ENCODE data around the gene RSAD1.

RSAD1 gene

DNA sequence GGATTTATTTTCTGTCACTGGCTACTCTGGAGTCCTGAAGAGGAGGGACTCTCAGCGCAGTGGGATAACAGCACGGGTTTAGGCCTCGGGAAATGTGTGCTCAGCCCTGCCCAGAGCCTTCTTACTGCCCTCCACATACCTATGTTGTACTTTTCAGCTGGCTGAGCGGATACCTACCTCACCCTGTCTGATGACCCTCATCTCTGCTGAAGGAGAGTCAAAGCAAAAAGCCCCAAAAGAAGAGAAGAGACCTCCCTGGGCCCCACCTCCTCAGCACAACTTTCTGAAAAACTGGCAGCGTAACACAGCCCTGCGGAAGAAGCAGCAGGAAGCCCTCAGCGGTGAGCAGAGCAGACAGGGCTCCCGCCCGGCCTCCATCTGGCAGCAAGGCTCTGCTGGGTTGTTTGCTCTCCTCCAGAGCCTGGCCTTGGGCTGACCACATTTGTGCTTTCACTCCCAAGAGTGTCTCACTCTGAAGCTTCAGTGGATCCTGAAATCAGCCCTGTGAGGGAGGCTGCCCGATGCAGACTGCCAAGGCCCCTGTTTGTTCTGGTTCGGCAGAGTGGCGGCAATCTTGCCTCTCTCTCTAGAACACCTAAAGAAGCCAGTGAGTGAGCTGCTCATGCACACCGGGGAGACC is 39.8 kb downstream of the RSAD1 start:
- no peak for DNase-seq (ENCODE audit: low read depth)

DNA sequence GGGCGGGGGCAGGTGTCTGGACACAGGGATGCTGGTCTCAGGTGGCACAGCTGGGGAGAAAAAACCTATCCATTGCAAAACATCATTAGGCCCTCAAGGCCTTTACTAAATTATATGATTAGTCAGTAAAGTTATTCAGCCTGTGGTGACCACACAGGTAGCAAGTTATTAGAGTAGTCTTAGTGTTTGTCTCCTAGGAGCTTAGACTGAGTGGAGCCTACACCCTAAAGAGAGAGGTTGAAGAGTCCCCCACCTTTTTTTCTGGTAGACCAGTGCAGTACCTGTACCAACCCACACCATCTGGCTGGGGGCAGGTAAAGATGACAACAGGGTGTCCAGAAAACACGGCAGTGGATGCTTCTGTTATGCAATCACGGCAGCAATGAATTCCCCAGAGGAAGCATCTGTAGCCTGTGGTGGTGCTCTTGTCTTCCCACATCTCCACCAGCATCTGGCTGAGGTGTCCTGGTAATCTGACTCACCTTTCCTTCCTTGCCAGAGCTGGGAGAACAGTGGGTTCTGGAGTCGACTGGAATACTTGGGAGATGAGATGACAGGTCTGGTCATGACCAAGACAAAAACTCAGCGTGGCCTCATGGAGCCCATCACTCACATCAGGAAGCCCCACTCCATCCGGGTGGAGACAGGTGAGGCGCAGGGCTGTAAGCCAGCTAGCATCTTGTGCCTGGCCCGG is 40.6 kb downstream of the RSAD1 start:
- DNase-seq (ENCODE audit: low read depth) = no peak

DNA sequence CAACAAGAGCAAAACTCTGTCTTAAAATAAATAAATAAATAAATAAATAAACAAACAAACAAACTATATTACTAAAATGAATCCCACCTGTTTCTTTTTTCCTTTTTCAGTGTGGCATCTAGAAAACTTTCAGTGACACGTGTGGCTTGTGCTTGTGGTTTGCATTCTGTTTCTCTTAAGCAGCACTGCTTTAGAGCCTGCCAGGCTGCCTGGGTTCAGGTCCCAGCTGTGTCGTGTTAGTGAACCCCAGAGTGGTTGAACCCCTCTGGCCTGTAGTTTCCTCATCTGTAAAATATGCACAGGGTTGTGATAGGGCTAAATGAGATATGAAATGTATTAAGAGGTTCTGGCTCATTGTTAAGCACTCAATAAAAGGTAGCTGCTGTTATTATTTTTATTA is 41.8 kb downstream of the RSAD1 start:
- no peak for DNase-seq (ENCODE audit: low read depth)

DNA sequence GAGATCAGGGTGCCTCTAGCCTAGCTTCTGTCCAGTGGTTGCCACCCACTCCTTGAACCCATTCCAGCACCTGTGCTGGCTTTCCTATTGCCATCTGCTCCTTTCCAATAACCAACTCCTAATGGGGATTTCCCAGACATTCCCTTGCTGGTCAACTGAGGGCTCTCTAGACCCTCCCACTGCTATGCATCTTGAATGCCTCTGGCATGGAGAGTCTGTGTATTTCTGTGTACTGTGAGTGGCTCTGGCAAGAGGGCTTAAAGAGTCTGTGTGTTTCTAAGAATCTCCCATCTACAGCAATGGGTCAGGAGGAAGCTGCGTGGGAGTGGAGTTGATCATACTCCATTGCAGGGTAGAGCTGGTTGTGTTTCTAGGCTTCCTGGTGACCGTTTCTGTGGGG is 42.9 kb downstream of the RSAD1 start:
- no peak for DNase-seq (ENCODE audit: low read depth)

DNA sequence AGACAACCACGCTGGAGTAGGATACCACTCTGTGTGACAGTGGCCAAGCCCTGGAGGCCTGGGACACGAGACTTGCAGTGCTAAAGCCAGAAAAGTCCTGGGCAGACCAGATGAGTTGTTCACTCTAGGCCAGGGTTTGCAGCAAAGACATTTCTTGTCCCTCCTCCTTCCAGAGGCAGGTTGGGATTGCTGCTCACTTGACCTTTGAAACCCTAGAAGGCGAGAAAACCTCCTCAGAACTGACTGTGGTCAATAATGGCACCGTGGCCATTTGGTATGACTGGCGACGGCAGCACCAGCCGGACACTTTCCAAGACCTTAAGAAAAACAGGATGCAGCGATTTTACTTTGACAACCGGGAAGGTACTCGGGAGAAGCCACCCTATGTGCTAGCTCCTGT is 44.1 kb downstream of the RSAD1 start:
- DNase-seq (ENCODE audit: low read depth) = no peak

DNA sequence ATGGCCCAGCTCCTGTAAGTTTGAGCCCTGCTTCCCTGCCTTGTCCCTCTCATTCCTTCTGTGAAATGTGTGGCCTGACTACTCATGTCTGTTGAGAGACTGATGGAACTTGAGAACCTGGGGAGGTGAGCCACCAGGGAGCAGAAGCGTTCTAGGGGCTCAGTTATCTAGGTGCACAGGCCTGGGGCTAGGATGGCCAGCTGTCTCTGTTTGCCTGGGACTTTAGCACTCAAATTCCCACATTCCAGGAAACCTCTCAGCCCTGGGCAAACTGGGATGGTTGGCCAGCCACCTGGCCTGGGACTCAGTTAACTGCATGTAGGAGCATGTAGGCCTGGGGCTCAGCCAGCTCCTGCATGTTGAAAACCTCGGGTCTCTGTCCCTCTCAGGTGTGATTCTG is 44.5 kb downstream of the RSAD1 start:
- DNase-seq (ENCODE audit: low read depth) = no peak

DNA sequence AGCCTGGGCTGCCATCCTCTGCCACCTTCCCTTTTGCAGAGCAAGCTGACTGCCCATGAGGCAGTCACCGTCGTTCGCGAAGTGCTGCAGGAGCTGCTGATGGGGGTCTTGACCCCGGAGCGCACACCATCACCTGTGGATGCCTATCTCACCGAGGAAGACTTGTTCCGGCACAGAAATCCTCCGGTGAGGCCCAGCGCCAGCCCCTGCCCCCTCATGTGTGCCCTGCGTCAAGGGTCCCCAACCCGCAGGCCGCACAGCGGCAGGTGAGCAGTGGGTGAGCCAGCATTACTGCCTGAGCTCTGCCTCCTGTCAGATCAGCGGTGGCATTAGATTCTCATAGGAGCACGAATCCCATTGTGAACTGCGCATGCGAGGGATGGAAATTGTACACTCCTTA is 46.2 kb downstream of the RSAD1 start:
- DNase-seq (ENCODE audit: low read depth) = no peak

DNA sequence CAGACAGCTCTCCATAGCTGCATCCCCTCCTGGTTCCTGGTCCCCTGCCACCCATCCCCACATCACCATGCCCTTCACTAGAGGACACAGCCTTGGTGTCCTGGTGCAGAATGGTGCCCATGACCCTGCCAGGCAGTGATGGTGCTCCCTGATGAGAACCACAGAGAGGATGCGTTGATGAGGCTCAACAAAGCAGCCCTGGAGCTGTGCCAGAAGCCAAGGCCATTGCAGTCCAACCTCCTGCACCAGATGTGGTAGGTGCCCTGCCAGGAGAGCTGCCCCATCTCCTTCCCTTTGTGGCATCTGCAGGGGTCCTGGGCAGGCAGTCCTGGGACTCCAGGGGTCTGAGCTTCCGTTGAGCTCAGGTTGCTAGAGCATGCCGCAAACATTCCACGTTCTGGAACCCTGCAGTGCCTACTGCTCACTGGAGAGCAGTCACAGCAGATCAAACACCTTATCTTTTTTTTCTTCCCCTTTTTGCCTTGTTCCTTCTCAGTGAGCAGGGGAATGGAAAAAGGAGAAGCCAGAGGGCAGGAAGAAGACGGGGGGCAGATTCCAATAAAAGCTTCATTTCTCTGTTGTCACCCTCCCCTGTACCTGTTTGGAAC is 48.6 kb downstream of the RSAD1 start:
- no peak for DNase-seq (ENCODE audit: low read depth)

DNA sequence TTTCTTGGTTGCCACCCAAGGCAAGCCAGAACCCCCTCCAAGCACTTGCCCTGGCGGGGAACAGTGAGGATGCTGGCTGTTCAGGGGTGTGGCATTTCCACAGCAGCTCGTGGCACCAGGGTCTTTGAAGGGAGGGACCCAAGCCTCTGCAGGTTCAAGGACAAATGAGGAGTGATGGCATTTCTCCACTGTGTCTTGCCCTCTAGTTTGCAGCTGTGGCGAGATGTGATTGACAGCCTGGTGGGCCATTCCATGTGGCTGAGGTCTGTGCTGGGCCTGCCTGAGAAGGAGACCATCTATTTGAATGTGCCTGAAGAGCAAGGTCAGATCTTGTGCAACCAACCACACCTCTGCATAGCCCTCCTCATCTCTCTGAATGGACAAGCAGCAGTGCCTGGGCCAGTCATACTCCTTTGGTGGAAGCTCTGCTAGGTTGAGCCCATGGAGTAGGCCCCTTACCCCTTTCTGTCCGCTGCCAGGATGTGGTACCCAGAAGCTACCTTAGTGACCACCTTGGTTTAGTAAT is 49.4 kb downstream of the RSAD1 start:
- DNase-seq (ENCODE audit: low read depth) = no peak

DNA sequence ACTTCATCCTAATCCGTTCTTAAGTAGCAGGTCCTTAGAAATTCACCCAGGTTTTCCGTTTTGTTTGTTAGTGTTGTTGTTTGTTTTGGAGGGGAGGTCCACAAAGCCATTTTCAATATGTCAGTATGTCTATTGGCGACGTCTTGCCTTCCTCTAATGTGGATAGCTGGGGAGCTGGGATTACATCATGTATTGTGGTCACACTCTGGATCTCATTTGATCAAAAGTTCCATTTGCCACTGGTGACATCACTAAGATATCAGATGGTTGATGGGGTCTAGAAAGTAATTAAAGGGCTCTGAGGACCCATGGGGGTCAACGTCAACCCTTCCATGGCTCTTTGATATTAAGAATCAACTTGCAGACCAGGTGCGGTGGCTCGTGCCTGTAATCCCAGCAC is 51.2 kb downstream of the RSAD1 start:
- no peak for DNase-seq (ENCODE audit: low read depth)

DNA sequence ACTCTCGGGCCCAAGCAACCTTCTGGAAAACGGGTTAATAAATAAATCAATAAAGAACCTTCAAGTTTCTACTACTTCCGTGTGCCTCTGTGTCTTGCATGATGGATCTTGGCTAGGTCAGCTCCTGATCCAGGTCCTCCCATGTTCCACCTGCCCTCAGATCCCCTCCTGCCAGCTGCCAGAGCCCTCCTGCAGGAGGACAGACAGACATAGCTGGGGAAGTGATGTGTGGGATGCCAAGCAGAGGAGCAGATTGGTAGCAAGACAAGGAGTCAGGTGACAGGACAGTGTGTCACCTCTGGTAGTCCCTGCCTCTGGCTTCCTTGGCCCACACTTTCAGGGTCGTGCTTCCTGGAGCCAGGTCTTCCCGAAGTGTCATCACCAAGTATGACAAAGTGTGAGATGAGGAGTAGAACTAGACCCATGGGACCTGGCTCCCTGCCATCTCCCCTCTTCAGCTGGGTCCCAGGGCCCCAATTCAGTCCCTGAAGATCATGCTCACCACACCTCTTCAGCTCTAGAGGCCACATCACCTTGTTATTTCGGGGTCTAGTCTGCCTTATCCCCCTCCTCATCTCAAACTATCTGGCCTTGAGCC is 52.9 kb downstream of the RSAD1 start:
- DNase-seq (ENCODE audit: low read depth) = no peak

DNA sequence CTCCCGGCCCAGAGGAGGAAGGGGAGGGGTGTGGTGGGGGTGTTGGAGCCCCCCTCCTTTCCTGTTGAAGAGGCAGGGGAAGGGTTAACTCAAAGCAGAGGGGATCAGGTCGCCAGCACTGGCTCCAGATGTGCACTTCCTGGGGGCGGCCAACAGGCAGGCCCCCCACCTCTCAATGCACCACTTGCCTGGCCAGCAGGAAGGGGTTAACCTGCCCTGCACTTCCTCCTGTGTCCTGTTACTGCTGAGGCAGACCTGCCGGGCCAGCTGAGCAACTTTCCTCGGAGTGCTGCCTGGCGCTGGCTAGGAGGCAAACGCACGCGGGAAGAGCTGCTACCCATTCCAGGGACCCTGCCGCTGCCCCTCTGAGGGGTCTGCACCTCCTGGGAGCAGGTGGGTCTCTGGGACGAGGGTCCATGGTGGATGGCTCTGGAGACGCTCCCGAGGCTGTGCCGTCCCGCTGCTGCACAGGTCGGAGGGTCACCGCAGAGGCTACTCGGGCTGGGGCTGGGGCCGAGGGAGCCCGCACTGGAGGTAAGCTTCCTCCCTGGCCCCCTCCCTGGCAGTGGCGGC is 53.9 kb downstream of the RSAD1 start, which contains the start of gene EPN3:
EPN3 (plus strand) TSS at position 284 of the 573 bp plus-strand sequence. CDS start 3,822 bp downstream, outside the sequence.
- DNase-seq (ENCODE audit: low read depth) = no peak

DNA sequence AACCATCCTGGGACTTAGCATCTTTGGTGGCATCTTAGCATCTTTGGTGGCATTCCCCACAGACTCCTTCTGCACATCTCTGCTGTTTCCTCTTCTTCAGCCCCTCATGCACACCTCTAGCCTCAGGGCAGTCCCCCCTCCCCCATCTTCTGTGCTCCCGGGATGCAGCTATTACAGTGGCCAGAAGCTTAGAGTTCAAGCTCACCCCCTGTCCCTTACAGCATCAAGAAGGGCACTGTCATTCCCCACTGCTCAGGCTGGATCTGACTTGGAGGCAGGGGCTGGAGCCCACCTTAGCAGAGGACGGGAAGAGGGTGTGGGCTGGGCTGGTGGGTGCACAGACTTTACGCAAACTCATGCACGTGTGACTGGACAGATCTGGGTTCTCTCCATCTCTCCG is 54.5 kb downstream of the RSAD1 start:
- no peak for DNase-seq (ENCODE audit: low read depth)

DNA sequence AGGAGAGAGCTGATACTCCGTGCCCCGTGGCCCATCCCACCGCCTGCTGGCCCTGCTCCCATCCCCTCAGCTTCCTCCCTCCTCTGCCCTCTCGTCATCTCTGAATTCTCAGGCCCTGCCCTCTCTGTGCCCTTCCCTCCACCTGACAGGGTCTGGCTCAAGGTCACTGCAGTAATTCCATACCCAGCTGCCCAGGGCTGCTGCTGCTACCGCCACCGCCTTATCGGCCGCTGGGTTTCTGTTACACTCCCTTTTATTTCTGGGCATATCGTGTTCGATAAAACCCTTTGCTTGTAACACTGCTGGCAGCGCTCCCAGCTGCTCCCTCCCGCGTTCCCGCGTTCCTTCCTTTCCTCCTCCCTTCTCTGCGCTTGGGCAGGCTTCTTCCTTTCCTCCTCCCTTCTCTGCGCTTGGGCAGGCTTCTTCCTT is 55.1 kb downstream of the RSAD1 start:
- DNase-seq (ENCODE audit: low read depth) = no peak

DNA sequence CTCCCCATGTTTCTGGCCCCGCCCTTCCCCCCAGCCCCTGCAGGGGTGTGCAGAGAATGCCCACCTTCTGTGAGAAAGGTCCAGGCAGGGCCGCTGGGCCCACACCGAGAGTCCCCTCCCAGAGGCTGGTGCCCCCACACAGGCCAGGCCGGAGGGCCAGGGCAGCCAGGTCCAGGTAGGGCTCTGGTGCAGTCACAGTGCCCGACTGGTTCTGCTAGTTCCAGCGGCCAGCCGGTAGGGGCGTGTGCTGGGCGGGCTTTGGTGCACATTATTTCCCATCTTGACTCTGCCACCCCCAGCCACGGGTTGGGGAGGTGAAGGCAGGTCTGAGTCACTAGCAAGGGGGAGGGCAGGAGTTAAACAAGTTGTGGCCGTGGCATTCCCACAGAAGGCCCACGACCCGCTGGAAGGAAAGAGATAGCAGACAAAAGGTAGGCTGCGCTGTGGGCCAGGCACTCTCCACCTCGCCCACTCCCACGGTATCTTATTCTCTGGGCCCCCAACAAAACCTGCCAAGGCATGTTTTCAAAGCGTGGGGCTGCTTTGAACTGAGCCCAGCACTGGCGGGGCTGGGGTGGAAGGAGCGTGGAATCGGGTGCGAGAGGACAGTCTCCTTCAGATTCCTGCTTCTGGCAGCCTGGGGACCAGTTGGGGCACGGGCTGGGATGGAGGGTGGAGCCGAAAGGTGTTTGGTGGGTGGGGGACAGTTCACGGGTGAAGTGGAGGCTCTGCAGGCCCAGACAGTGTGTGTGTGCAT is 55.7 kb downstream of the RSAD1 start:
- no peak for DNase-seq (ENCODE audit: low read depth)

DNA sequence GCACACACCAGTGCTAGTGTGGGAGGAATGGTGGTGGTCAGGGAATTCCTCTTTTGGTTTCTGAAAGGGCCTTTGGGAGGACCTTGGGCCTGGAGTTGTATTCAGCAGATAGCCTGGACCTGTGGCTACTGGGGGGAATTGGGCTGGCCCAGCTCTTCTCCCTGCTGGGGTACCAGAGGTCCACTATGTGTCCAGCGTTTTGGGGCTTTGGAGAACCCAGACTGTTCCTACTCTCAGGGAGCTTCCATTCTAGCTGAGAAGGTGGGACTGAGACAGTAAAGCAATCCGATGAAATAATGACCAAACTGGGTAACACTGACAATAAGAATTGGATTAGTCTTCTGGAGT is 56.3 kb downstream of the RSAD1 start:
- no peak for DNase-seq (ENCODE audit: low read depth)

DNA sequence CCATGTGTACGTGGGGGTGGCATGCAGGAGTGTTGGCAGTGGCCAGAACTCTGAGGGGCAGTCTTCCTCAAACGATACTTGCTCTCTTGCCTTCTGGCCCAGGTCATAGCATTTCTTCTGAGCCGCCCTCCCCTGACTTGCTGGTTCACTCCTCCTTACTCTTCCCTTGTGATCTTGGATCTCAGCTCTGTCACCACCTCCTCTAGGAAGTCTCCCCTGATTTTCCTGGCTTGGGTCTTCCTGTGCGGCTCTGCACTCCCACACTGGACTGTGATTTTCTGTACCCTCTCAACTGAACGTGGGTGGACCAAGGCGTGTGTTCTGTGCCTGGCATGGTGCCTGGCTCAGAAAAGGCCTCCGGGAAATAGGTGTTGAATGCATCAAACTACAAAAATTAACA is 56.7 kb downstream of the RSAD1 start:
- DNase-seq (ENCODE audit: low read depth) = no peak

Measured in T follicular helper cell (primary cell).